Neural progenitor cell (in vitro differentiated cells): ENCODE results near the gene PYGB.

ENCODE experiments used
- CTCF ChIP-seq: fragments of 200-600 bp; sonication (generic); IDR thresholded peaks from 2 replicates; pipeline ENCODE4 v1.5.1; 2017; ENCODE audit warnings: antibody characterized with exemption, mild to moderate bottlenecking
- EZH2 ChIP-seq: fragments of 200-600 bp; sonication (generic); IDR thresholded peaks from 2 replicates; pipeline ENCODE4 v1.6.1; 2017; ENCODE audit warnings: antibody characterized with exemption, mild to moderate bottlenecking, moderate library complexity
- EZH2phosphoT487 ChIP-seq: fragments of 200-600 bp; sonication (generic); IDR thresholded peaks from 2 replicates; pipeline ENCODE4 v1.6.1; 2017; ENCODE audit warnings: antibody characterized with exemption

- TF ChIP-seq CTCF (no peak), EZH2 (no peak), EZH2phosphoT487 (no peak)
These were observed 26.6 kb downstream of the PYGB start for GRCh38 chr20:25274481-25274880.
